ENCODE measurements around the gene PER1. TPM values are rescaled to one million over a fixed set of nuclear protein-coding genes. Genes with fewer than 3 reads are reported as not detected.

The PER1 gene
- 100 to 1,000 TPM; 125 to 134 TPM for total RNA-seq
- long read RNA-seq, partial matches to known transcripts = 41 of 50 reads
- long read RNA-seq, other reads (novel, unspliced or antisense) = 9 of 50 reads

- peak; percentile 58 to 61 for ATAC-seq
- peak; percentile 98 for DNase-seq
- intact Hi-C loops (cut with DNase I) = no loop called here
Observed at GRCh38 chr17:8152112-8152775, at the start of gene PER1. Gene PER1, minus strand, starts transcription at chr17:8152404. Its CDS starts 1,698 bp downstream, at chr17:8150706.

GRCh38 chr17:8192070-8192815, 40.0 kb upstream of the PER1 start:
- intact Hi-C loops (cut with DNase I) = no loop called here
- ATAC-seq (peak; percentile 40 to 60), DNase-seq (peak; percentile 84)

GRCh38 chr17:8190506-8190905, 38.3 kb upstream of the PER1 start:
- intact Hi-C loops (cut with DNase I) = no loop called here
- ATAC-seq = no peak
- no peak for DNase-seq

GRCh38 chr17:8189711-8190477, 37.7 kb upstream of the PER1 start, which contains the start of gene BORCS6:
Gene BORCS6, minus strand, starts transcription at chr17:8190180. Its CDS starts 40 bp downstream, at chr17:8190140.
- peak; percentile 70 to 71 for ATAC-seq
- peak; percentile 98 for DNase-seq
- intact Hi-C loops (cut with DNase I) = no loop called here

- ATAC-seq = no peak
- DNase-seq = peak; percentile 38
- intact Hi-C loops (cut with DNase I) = no loop called here
Observed at GRCh38 chr17:8189041-8189710, 37.0 kb upstream of the PER1 start.

GRCh38 chr17:8188263-8188839, 36.1 kb upstream of the PER1 start:
- intact Hi-C loops (cut with DNase I) = no loop called here
- no peak for DNase-seq

GRCh38 chr17:8187517-8188262, 35.5 kb upstream of the PER1 start:
- intact Hi-C loops (cut with DNase I) = loop anchor here (1.0 to 2.0 kb wide), 2 partner anchors 35 kb away; no protein-coding TSS in a partner anchor
- DNase-seq (peak; percentile 89), ATAC-seq (peak; percentile 35 to 67)

More at GRCh38 chr17:8188263-8188839, 36.1 kb upstream of the PER1 start:
- ATAC-seq = no peak

- intact Hi-C loops (cut with DNase I) = loop anchor here (1.0 to 2.0 kb wide), 3 partner anchors 35 to 68 kb away; no protein-coding TSS in a partner anchor
Observed at GRCh38 chr17:8186787-8187516, 34.7 kb upstream of the PER1 start.

GRCh38 chr17:8186446-8186786, 34.2 kb upstream of the PER1 start:
- no peak for DNase-seq
- intact Hi-C loops (cut with DNase I) = loop anchor here (1.0 to 2.0 kb wide), 2 partner anchors 36 to 67 kb away; no protein-coding TSS in a partner anchor

More at GRCh38 chr17:8186787-8187516, 34.7 kb upstream of the PER1 start:
- ATAC-seq = peak; percentile 69 to 72
- peak; percentile 91 for DNase-seq

GRCh38 chr17:8185582-8186445, 33.6 kb upstream of the PER1 start:
- DNase-seq (peak; percentile 84), ATAC-seq (peak; percentile 37 to 48)
- intact Hi-C loops (cut with DNase I) = loop anchor here (1.0 to 2.0 kb wide), 2 partner anchors 37 to 67 kb away; no protein-coding TSS in a partner anchor

More at GRCh38 chr17:8186446-8186786, 34.2 kb upstream of the PER1 start:
- ATAC-seq = no peak

- DNase-seq (no peak), ATAC-seq (no peak)
- intact Hi-C loops (cut with DNase I) = no loop called here
Observed at GRCh38 chr17:8176998-8177731, 25.0 kb upstream of the PER1 start.

GRCh38 chr17:8176197-8176940, 24.2 kb upstream of the PER1 start, which contains the start of gene TMEM107:
Gene TMEM107, minus strand, starts transcription at chr17:8176380. Its CDS starts 94 bp downstream, at chr17:8176286.
- peak; percentile 83 to 88 for ATAC-seq
- peak; percentile 91 for DNase-seq
- intact Hi-C loops (cut with DNase I) = no loop called here

- no peak for DNase-seq
- peak; percentile 5 to 10 for ATAC-seq
- intact Hi-C loops (cut with DNase I) = no loop called here
Observed at GRCh38 chr17:8175795-8176196, 23.6 kb upstream of the PER1 start.

- DNase-seq = no peak
- intact Hi-C loops (cut with DNase I) = no loop called here
- ATAC-seq = no peak
Observed at GRCh38 chr17:8173871-8174322, 21.7 kb upstream of the PER1 start.
